Muscle of arm (tissue), 12 donors: Measurements from ENCODE around the gene MADCAM1. TPM values are rescaled to one million over a fixed set of nuclear protein-coding genes. Genes with fewer than 3 reads are reported as not detected.
"Not testable (repeated sequence)": the region's sequence is repeated elsewhere in the genome, so short reads cannot be mapped to it uniquely, and the experiment has no call there.

ENCODE experiments used
- DNase-seq: peaks from one replicate; pipeline ENCODE4 v3.0.0-alpha.2; 2013
- polyA plus RNA-seq, 12 donors: library from polyadenylated mRNA; unstranded; fragments of 120-200 nt; gene quantifications; one replicate each; pipeline ENCODE4 v1.2.1, GENCODE V29; 2013; ENCODE audit not compliant: insufficient read length in 12 of 12

The MADCAM1 gene
- polyA plus RNA-seq, 12 donors = 3.8 to 24.5 (median 7.3) TPM; not detected in 1

DNA sequence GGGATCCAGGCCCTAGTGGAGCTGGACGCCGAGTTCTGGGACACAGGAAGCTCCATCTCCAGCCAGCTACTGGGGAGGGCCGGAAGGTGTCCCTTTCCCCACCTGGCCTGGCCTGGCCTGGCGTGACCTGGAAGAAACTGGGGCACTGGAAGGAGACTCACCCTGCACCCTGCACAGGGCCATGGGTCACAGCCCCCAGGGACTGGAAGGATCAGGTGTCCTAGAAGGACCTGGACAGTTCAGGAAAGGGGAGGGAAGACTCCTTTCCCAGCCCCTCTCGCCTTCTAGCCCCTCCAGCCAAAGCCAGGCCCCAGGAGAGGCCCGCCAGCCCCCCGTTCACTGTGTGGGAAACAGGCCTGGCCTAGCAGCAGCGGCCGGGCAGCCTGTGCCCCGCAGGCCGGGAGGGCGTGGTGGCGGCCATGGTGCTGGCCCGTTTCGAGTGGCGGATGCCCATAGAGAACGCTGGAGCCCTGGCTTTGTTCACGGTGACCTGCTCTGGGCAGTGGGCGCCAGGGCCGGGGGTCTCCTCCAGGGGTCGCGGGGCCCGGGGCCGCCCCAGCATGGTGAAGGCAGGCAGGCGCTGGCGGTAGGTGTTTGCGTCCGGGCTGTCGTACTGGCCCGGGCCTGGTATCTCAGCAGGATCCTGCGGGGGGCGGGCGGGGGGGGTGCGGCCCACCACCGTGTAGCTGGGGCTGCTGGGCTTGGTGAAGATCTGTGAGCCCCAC is 32.6 kb upstream of the MADCAM1 start:
- DNase-seq = no peak

DNA sequence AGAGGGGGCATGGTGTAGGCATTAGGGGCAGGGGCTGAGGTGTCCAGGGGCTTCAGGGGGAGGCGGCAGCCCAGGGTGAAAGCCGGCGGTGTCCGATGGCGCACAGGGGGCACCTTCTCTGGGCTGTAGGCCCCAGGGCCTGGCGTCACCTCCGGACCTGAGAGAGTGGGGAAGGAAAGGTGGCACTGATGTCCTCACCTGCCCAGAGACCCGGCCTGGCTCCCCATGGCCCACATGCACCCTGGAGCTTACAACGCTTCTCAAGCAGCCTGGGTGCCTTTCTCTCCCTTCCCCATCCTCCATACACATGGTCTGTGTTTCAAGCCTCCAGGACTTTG is 32.1 kb upstream of the MADCAM1 start:
- no peak for DNase-seq

DNA sequence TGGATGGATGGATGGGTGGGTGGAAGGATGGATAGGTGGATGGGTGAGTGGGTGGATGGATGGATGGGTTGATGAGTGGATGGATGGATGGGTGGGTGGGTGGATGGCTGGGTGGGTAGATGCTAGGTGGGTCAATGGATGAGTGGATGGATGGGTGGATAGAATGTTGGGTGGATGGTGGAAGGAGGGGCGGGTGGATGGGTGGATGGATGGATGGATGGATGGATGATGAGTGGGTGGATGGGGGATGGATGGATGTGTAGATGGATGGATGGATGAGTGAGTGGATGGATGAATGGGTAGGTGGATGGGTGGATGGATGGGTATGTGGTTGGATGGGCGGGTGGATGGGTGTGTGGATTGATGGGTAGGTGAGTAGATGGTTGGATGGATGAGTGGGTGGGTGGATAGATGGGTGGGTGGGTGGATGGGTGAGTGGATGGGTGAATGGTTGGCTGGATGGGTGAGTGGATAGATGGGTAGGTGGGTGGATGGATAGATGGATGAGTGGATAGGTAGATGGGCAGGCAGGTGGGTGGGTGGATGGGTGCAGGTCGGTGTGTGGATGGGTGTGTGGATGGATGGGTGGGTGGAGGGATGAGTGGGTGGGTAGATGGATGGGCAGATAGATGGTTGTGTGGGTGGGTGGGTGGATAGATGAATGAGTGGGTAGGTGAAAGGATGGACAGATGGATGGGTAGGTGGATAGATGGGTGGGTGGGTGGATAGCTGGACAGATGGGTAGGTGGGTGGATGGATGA is 31.1 kb upstream of the MADCAM1 start:
- DNase-seq = no peak

DNA sequence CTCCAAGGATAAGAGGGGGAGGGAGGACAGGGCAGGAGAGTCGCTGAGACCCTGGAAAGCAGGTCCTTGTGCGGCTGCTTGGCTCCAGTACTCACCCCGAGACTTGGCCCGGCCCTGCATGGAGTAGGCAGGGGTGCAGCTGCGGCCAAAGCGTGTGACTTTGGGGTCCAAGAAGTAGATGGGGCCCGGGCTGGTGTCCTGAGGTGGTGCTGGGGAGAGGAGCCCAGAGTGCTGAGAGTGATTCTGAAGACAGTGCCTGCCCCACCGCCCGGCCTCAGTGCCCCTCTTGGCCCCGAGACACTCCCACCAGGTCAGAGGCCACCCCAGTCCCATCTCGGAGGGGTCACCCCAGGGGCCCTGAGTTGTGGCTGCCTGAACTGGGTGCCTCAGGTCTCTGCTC is 28.7 kb upstream of the MADCAM1 start:
- DNase-seq = no peak

DNA sequence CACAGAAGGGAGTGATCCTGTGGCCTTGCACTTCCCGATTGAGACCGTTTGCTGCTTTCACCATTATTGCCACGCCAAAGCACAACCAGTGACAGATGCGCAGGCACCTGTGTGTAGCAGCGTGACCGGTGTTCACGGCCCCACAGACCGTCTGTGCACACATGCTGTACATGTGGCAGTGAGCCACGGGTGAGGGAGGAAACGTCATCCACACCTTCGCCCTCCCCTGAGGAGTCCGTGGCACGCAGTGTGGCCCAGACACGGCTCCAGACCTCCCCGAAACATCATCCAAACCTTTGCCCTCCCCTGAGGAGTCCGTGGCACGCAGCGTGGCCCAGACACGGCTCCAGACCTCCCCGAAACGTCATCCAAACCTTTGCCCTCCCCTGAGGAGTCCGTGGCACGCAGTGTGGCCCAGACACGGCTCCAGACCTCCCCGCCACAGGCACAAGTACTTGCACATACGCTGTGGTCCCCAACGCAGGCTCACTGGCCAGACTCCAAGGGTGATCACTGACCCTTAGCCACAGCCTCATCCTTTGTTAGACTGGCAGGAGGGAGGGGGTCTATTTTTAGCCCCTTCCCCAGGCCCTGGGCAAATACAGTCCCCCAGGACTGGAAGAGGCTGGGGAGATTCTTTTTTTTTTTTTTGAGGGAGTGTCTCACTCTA is 27.6 kb upstream of the MADCAM1 start:
- no peak for DNase-seq

DNA sequence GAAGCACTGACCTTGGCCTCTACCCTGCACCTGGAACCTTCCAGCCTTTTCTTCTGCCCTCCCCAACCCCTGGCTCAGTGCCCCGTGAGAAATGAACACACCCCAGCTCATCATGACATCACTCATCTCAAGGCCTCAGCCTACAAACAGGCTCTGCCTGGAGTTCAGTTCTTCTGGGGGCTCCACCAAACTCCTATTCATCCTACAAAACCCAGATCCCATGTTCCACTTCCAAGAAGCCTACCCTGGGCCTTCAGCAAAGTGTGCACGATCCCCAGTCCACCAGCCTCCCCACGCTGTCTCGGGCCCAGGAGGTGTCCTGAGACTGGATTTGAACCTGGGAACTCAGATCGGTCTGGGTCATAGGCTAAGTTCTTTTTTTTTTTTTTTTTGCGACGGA is 26.5 kb upstream of the MADCAM1 start:
- DNase-seq = no peak

DNA sequence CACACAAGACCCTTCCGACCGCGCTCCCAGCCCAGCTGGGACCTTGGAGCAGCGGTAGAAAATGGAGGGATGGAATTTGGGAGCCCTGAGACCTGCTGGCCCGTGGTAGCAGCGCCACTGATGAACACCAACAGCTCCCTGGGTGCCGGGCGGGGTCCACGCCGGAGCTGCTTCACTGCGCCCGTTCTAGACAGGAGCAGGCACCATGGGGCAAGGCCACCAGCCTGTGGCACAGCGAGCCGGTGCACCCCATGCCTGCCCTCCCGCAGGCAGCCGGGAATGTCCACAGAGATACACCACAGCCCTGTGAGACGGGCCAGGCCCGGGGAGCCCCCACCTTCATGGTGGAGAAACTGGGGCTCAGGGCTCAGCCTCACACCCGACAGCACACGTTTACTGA is 25.6 kb upstream of the MADCAM1 start:
- no peak for DNase-seq

DNA sequence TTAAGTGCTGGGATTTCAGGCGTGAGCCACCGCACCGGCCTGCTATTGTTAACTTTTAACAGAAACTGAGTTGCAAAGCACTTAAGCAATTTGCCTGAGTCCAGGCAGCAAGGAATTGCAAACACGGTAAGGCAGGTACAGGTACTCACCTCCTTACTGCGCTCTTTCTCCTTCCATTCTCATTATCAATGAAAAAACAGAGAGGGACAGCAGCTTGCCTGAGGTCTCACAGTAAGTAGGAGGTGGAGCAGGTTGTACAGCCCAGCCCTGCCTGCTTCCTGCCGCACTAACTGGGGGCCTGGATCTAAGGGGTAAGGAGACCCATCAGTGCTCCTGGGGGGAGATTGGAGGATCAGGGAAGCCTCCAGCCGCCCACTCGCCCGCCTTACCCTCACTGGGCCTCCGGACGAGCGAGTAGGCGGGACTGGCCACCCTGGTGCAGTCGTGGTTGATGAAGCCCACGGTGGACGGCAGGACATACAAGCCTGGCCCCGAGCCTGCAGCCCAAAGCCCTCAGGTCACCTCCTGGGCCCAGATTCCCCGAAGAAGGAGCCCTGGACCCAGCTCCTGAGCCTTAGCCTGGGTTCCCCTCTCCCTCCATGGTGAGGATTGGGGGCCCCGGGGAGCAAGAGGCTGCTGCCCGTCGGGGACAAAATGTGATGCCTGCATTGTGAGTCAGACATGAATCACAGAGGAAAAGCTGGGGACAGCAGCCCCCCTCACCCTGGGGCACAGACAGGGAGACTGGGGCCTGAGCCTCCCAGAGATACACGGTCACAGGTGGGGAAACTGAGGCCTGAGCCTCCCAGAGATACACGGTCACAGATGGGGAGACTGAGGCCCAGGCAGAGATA is 24.1 kb upstream of the MADCAM1 start:
- no peak for DNase-seq

DNA sequence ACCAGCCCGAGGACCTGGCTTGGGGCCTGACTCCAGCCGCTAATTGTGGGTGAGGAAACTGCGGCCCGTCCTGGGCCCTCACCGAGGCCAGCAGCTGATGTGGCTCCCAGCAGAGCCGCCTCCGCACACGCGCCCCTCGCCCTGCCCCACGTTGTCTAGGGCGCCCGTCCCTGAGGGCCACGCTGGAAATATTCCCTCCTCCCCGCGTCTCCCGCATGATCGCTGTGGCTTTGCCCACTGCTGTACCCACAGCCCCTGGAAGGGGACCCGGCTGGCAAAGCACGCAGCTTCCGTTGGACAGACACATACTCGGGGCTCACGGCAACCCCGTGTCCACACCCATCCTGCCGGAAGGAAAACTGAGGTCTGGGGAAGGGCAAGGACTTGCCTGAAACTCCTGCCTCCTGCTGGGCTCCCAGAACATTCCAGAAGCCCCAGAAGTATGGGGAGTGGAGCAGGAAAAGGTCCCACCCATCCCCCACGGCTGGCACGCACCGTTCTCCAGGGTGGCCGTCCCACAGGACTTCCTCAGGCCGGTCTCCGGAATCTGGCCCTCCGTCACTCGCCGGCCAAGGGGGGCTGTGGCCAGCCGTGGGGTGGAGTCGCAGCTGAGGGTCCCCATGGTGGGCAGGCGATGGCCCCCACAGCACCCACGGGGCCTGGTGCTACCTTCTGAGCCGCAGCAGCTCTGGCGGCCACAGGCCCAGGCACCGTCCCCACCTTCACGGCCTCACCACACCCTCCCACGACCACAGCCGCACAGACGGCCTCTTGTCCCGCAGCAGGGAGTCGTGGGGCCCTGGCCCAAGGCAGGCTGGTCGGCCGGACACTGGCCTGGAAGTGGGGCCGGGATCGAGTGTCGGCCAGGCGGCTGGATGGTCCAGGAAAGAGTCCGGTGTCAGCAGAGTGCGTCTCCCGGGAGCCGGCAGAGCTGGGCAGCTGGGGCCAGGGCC is 21.9 kb upstream of the MADCAM1 start:
- no peak for DNase-seq

DNA sequence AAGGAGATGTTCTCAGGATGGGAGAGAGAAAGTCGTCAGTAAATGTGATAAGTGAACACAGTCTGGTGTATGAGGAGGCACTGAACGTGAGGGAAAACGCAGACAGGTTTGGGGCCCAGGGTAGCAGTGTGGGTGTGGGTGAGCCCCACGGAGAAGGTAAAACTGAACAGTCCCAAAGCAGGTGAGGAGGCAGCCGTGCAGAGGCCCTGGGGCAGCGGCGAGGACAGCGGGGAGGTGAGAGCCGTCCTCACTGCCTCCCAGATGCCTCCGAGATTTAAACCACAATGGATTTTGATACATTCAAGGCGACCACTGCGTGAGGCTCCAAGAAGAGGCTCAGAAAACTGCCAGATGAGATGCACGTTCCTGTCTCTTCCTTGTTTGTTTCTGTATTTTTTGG is 20.9 kb upstream of the MADCAM1 start:
- no peak for DNase-seq

DNA sequence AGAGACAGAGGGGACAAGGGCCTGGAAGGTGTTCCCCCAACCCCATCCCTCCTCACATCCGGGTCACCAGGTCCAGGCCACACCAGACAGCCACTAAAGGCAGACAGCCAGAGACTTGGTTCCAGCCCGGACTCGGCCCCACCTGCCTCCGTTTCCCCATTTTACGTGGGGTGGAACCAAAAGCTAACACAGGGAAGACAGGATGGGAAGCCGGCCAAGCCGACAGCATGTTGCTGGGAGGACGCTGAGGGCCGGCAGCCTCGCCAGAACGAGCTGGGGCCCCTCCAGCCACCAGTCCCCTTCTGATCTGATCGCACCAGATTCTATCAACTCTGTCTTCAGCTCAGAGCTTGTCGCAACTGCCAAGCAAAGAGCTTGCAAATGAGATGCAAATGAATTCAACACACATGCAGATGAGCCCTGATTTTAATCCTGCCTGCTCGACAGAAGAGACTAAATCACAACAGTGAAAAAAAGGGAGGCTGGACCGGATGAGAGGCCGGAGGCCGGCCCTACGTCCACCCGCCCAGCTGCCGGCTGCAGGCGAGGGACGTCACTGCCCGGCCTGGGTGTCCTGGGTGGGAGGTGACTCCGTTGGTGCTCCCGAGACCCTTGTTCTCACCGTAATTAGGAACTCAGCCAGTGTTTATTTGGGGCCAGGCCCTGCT is 17.9 kb upstream of the MADCAM1 start:
- no peak for DNase-seq

DNA sequence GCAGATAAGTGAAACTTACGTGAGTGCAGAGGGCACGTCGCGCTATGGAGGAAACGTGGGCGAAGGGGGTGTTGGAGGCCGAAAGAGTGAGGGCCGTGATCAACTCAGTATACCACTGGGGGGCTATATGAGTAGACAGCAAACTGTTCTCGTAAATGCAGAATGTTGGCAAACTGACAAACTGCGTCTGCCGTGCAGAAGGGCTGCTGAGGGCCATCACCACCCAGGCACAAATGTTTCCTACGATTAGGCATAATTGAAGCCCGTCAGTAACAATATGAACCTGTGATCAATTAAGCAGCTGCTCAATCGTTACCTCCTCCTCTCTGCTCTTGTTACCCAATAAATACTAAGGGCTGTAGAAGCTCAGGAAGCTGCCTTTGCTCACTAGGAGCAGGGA is 17.3 kb upstream of the MADCAM1 start:
- no peak for DNase-seq

DNA sequence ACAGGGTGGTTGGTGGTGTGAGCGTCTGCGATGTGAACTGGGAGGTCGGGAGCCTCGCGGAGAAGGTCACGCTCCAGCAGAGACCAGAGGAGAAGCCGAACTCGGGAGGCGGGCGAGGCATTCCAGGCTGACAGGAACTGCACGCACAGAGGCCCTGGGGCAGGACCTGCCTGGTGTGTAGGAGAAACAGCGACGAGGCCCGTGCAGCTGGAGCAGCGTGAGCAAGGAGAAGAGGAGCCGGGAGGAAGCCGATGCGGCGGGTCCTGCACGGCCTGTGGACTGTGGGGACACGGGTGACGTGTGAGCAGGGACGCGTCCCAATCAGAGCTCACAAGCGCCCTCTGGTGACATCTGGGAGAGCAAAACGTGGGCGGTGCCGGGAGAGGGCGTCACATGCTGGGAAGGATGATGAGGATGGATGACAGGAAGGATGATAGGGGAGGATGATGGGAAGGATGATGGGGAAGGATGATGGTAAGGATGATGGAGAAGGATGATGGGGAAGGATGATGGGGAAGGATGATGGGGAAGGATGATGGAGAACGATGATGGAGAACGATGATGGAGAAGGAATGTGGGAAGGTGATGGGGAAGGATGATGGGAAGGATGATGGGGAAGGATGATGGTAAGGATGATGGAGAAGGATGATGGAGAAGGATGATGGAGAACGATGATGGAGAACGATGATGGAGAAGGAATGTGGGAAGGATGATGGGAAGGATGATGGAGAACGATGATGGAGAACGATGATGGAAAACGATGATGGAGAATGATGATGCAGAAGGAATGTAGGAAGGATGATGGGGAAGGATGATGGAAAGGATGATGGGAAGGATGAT is 16.1 kb upstream of the MADCAM1 start:
- DNase-seq = peak; percentile 84

DNA sequence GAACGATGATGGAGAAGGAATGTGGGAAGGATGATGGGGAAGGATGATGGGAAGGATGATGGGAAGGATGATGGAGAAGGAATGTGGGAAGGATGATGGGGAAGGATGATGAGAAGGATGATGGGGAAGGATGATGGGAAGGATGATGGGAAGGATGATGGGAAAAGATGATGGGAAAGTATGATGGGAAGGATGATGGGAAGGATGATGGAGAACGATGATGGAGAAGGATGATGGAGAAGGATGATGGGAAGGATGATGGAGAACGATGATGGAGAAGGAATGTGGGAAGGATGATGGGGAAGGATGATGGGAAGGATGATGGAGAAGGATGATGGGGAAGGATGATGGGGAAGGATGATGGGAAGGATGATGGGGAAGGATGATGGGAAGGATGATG is 15.2 kb upstream of the MADCAM1 start:
- DNase-seq = not testable (repeated sequence)

DNA sequence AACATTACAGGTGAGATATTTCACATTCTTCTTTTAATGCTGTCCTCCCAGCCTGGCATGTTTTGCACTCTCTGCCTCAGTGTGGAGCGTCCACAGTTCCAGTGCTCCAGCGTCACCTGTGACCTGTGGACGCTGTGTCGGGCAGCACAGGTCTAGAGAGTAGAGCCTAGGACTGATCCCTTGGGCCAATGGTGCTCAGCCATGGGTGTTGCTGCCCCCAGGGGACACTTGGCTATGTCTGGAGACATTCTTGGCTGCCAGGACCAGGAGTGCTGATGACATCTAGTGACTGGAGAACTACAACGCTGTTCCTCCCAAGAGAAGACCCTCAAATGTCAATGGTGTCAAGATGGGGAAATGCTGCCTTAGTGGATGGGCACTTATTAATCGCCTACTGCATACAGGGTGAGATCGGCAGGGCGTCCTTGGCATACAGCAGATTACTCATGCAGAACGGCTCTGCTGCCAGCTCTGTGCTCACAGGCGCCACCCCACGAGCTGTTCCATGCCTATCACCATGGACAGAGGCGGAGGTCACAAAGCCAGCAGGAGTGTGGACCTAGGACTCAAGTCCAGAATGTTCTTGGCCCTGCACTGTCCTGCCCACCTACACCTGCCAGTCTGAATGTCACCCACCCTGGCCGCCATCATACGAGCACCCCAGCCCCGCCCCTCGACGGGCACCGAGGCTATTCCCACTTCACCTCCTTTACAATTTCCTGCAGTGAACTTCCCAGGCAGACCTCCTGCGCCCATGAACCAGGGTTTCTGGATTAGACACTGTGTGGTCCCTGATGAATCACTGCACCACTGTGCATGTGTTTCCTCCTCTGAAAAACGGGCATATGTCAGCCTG is 13.9 kb upstream of the MADCAM1 start:
- no peak for DNase-seq

DNA sequence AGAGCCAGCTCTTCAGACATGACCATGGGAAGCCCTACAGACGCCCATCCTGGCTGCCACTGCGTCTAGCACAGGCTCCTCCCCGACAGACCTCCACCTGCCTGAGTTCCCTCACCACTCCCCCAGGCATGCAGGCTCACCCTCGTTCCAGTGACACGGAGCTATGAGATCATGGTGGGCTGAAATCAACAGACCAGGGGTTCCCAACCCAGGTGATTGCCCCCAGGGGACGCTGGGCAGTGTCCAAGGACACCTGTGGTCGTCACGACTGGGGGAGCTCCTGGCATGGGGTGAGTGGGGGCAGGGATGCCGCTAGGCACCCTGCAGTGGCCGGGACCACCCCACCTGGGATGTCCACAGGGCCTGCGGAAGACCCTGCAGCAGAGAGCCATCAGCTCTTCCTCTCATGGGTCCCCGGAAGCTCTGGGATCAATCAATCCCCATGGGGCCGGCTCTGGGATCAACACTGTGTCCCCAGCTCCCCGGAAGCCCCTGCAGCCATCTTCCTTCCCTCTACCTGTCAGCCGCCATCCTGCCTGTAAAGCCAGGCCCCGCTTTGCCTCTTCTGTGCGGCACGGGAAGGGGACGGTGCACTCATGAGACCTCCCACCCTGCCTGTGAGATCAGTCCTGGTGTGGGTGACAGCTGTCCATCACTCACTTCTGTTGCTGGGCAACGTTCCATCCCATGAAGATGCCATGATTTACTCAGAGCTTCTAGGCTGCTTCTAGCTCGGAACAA is 12.8 kb upstream of the MADCAM1 start:
- DNase-seq = no peak

DNA sequence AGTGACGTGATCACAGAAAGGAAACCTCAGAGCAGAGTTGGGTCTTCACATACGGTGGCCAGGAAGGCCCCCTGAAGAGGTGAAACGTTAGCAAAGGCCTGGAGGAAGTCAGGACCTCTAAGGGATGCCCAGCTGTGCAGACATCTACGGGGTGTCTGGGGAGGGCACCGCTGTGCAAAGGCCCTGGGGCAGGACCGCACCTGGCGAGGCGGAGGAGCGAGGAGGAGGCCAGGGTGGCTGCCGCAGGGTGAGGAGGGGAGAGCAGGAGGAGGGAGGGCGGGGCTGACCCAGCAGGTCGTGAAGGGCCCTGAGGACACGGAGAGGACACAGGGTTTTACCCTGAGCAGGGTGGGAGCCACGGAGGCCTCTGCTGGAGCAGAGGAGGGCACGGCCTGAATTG is 11.8 kb upstream of the MADCAM1 start:
- no peak for DNase-seq

DNA sequence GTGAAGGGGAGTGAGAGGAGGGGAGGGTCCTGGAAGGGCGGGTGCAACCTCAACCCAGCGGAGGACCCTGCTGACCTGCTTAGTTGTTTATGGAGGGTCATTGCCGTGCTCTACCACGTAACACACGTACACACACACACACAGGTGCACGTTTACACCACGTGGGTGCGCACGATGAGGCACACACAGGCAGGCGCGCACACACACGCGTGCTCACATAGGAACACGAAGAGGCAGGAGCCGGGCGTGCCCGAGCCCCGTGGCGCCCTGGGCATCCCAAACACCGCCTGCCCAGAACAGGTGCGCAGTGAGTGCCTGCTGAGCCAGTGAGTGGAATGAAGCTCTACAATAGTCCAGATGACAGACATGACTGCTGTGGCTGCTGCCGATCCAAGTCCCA is 11.2 kb upstream of the MADCAM1 start:
- DNase-seq = no peak
